WTC11 (cell line): Measurements from ENCODE around the gene CHD9. TPM values are rescaled to one million over a fixed set of nuclear protein-coding genes. Genes with fewer than 3 reads are reported as not detected.

ENCODE experiments used
- ATAC-seq: fragments of 200-7000 bp; cut with Tn5 transposase; 2 replicates; pipeline ENCODE4 v1.10.0; 2021; ENCODE audit warnings: mild to moderate bottlenecking, moderate library complexity
- CTCF ChIA-PET: fragments of 300-600 bp; sonication (Branson Sonifier 250); formaldehyde crosslinking; loops from one replicate; lab custom pipeline; 2021; ENCODE audit warnings: antibody characterized with exemption; lab: Charles Lee
- POLR2A ChIA-PET: fragments of 350-600 bp; sonication (Branson Sonifier 250); formaldehyde crosslinking; loops from one replicate; lab custom pipeline; 2021; ENCODE audit warnings: antibody characterized with exemption; lab: Charles Lee
- DNase-seq: peaks from one replicate; pipeline ENCODE4 v3.0.0; 2021; ENCODE audit warnings: low spot score
- H3K27ac Mint-ChIP-seq: 2 replicates; pipeline ENCODE4 v1.8.0; 2021; ENCODE audit warnings: mixed read lengths
- H3K27me3 Mint-ChIP-seq: 2 replicates; pipeline ENCODE4 v1.8.0; 2021; ENCODE audit warnings: low read depth, mild to moderate bottlenecking, moderate library complexity, mixed read lengths
- H3K36me3 Mint-ChIP-seq: 2 replicates; pipeline ENCODE4 v1.8.0; 2021; ENCODE audit warnings: mixed read lengths
- H3K4me1 Mint-ChIP-seq: 2 replicates; pipeline ENCODE4 v1.8.0; 2022; ENCODE audit warnings: mixed read lengths
- H3K4me3 Mint-ChIP-seq: 2 replicates; pipeline ENCODE4 v1.8.0; 2021; ENCODE audit warnings: mild to moderate bottlenecking, moderate library complexity, mixed read lengths
- H3K9me3 Mint-ChIP-seq: 2 replicates; pipeline ENCODE4 v1.8.0; 2021; ENCODE audit warnings: mixed read lengths
- AFF4 ChIP-seq: sonication (generic); formaldehyde crosslinking; IDR thresholded peaks from 2 replicates; pipeline ENCODE4 v1.8.1; 2023; ENCODE audit warnings: mild to moderate bottlenecking, missing genetic modification reagents, borderline replicate concordance
- CREM ChIP-seq: sonication (generic); formaldehyde crosslinking; IDR thresholded peaks from 2 replicates; pipeline ENCODE4 v1.8.1; 2022; ENCODE audit warnings: mild to moderate bottlenecking, missing genetic modification reagents, moderate library complexity
- FOXP4 ChIP-seq: sonication (generic); formaldehyde crosslinking; IDR thresholded peaks from 2 replicates; pipeline ENCODE4 v1.8.0; 2022; ENCODE audit warnings: mild to moderate bottlenecking, missing genetic modification reagents
- GTF2I ChIP-seq: fragments of 250-450 bp; sonication (Bioruptor Pico); conservative IDR thresholded peaks from 2 replicates; pipeline ENCODE4 v1.4.0; 2021; ENCODE audit warnings: mild to moderate bottlenecking
- HMGA2 ChIP-seq: fragments of 250-450 bp; sonication (Bioruptor Pico); IDR thresholded peaks from 2 replicates; pipeline ENCODE4 v1.4.0; 2021; ENCODE audit warnings: mild to moderate bottlenecking, moderate library complexity
- IRF2 ChIP-seq: sonication (generic); formaldehyde crosslinking; IDR thresholded peaks from 2 replicates; pipeline ENCODE4 v1.8.0; 2022; ENCODE audit warnings: low read depth, missing genetic modification reagents, borderline replicate concordance
- PRRX2 ChIP-seq: fragments of 250-450 bp; sonication (Bioruptor Pico); IDR thresholded peaks from 2 replicates; pipeline ENCODE4 v1.8.0; 2021; ENCODE audit warnings: mild to moderate bottlenecking
- RORB ChIP-seq: fragments of 250-450 bp; sonication (Bioruptor Pico); IDR thresholded peaks from 2 replicates; pipeline ENCODE4 v1.9.0; 2021; ENCODE audit warnings: mild to moderate bottlenecking
- STAT6 ChIP-seq: sonication (generic); formaldehyde crosslinking; conservative IDR thresholded peaks from 2 replicates; pipeline ENCODE4 v1.8.1; 2023; ENCODE audit warnings: mild to moderate bottlenecking, low read depth, missing genetic modification reagents, moderate library complexity
- USF2 ChIP-seq: sonication (generic); formaldehyde crosslinking; IDR thresholded peaks from 2 replicates; pipeline ENCODE4 v1.8.1; 2023; ENCODE audit warnings: mild to moderate bottlenecking, missing genetic modification reagents, moderate library complexity
- ZNF396 ChIP-seq: fragments of 250-450 bp; sonication (Bioruptor Pico); IDR thresholded peaks from 2 replicates; pipeline ENCODE4 v1.8.0; 2021; ENCODE audit warnings: mild to moderate bottlenecking, moderate library complexity, borderline replicate concordance
- ZNF425 ChIP-seq: fragments of 250-450 bp; sonication (Bioruptor Pico); conservative IDR thresholded peaks from 2 replicates; pipeline ENCODE4 v1.9.0; 2021; ENCODE audit warnings: mild to moderate bottlenecking
- total RNA-seq: library from RNA; stranded (reverse); gene quantifications from 3 replicates; pipeline ENCODE4 v1.2.3, GENCODE V29; 2021

The CHD9 gene
- total RNA-seq, 1 experiment from 2014 or later, result 31.3 TPM

GRCh38 chr16:53100131-53100748 lies 45.4 kb downstream of the CHD9 start (continued):
- TF ChIP-seq AFF4 (CRISPR knock-in tag) (no peak), GTF2I (no peak)
- TF ChIP-seq, all 79 proteins: peak for 0

GRCh38 chr16:53100889-53101288 lies 46.1 kb downstream of the CHD9 start:
- no peaks in the 10 kb centered on the region for H3K36me3 Mint-ChIP-seq
- H3K4me1 Mint-ChIP-seq, result peaks cover 40% of the 10 kb centered on the region
- CTCF ChIA-PET, result no interaction called here
- no peak for DNase-seq
- no peak overlapping the region for H3K27ac Mint-ChIP-seq
- TF ChIP-seq IRF2 (no peak), ZNF425 (CRISPR knock-in tag) (no peak), FOXP4 (no peak), STAT6 (CRISPR knock-in tag) (no peak), CREM (no peak), ZNF396 (no peak), PRRX2 (CRISPR knock-in tag) (no peak), RORB (no peak), HMGA2 (CRISPR knock-in tag) (no peak), USF2 (no peak)
- ATAC-seq, result no peak
- H3K27me3 Mint-ChIP-seq, result no peaks in the 10 kb centered on the region
- no peaks in the 10 kb centered on the region for H3K9me3 Mint-ChIP-seq
- H3K4me3 Mint-ChIP-seq, result no peak overlapping the region
- POLR2A ChIA-PET, result no interaction called here
